Naive thymus-derived CD8-positive, alpha-beta T cell (primary cell): ENCODE results near the gene DRAXIN. TPM values are rescaled to one million over a fixed set of nuclear protein-coding genes. Genes with fewer than 3 reads are reported as not detected.
A peak's percentile ranks its signal among the peaks of the same experiment; 100 is the strongest.

Experiments
- ATAC-seq, 2 donors: fragments of 150-1000 bp; cut with Tn5 transposase in 1 of 2; sonication (Bioruptor Pico), chemical (Tn5 transposase) in 1 of 2; 1 replicate in 1 of 2; 2 replicates in 1 of 2; pipeline ENCODE4 v1.10.0; 2021; ENCODE audit warnings: mild to moderate bottlenecking in 2 of 2, moderate library complexity in 2 of 2
- POLR2A ChIA-PET: fragments of 350-600 bp; sonication (Branson Sonifier 250); formaldehyde crosslinking; loops from one replicate; lab custom pipeline; 2021; ENCODE audit warnings: antibody characterized with exemption; lab: Charles Lee
- DNase-seq, 10 donors: peaks; one replicate each; pipeline versions ENCODE4 v3.0.0 to v3.0.0-alpha.2; 2020 to 2022
- H3K27ac Mint-ChIP-seq, 10 donors: one replicate each; pipeline ENCODE4 v1.8.0; 2020 to 2022; ENCODE audit warnings: mild to moderate bottlenecking in 10 of 10, mixed read lengths in 10 of 10, moderate library complexity in 4 of 10, inconsistent platforms in 1 of 10
- H3K27me3 Mint-ChIP-seq, 5 donors: one replicate each; pipeline ENCODE4 v1.8.0; 2021 to 2022; ENCODE audit warnings: mixed read lengths in 5 of 5
- H3K36me3 Mint-ChIP-seq, 3 donors: one replicate each; pipeline ENCODE4 v1.8.0; 2020 to 2022; ENCODE audit warnings: mixed read lengths in 3 of 3, mild to moderate bottlenecking in 2 of 3, inconsistent platforms in 1 of 3
- H3K4me1 Mint-ChIP-seq, 4 donors: one replicate each; pipeline ENCODE4 v1.8.0; 2021 to 2022; ENCODE audit warnings: mixed read lengths in 4 of 4
- H3K4me3 Mint-ChIP-seq, 10 donors: one replicate each; pipeline ENCODE4 v1.8.0; 2020 to 2022; ENCODE audit warnings: mild to moderate bottlenecking in 10 of 10, mixed read lengths in 10 of 10, moderate library complexity in 6 of 10, inconsistent platforms in 1 of 10
- H3K9me3 Mint-ChIP-seq, 9 donors: one replicate each; pipeline ENCODE4 v1.8.0; 2020 to 2022; ENCODE audit warnings: mixed read lengths in 9 of 9, mild to moderate bottlenecking in 3 of 9, inconsistent platforms in 1 of 9, moderate library complexity in 1 of 9
- polyA plus RNA-seq, 3 donors: library from polyadenylated mRNA; unstranded; fragments of 300-500 nt; fragmentation: Illumina TruSeq; gene quantifications; one replicate each; pipeline ENCODE4 v1.2.3, GENCODE V29; 2021
- total RNA-seq, 8 experiments: library from RNA in 2 of 8; stranded (reverse) in 2 of 8; gene quantifications; one replicate each; pipeline ENCODE4 v1.2.3 and lab custom pipeline; 2021 to 2026

The DRAXIN gene
- total and polyA plus RNA-seq, 5 experiments from 2014 or later: 0.07 to 0.29 (median 0.22) TPM

- H3K27ac Mint-ChIP-seq: peak overlapping the region in 1 of 10 donors; percentile 36
- H3K36me3 Mint-ChIP-seq: peaks cover 0 to 28% (median 22%) of the 10 kb centered on the region in 3 donors
- no peak overlapping the region for H3K4me3 Mint-ChIP-seq
- POLR2A ChIA-PET: no interaction called here
- H3K27me3 Mint-ChIP-seq: no peaks in the 10 kb centered on the region
- H3K9me3 Mint-ChIP-seq: no peaks in the 10 kb centered on the region
- H3K4me1 Mint-ChIP-seq: peaks cover 25 to 35% (median 26%) of the 10 kb centered on the region in 4 donors
- no peak for DNase-seq
- no peak for ATAC-seq
These were observed 55.4 kb downstream of the DRAXIN start for GRCh38 chr1:11746795-11747487.

- H3K9me3 Mint-ChIP-seq: no peaks in the 10 kb centered on the region
- peaks cover 0 to 28% (median 22%) of the 10 kb centered on the region in 3 donors for H3K36me3 Mint-ChIP-seq
- peak overlapping the region in 6 of 10 donors; percentile 4 to 78 (median 60) for H3K27ac Mint-ChIP-seq
- ATAC-seq (no peak), DNase-seq (no peak)
- H3K4me1 Mint-ChIP-seq: peaks cover 15 to 24% (median 23%) of the 10 kb centered on the region in 4 donors
- POLR2A ChIA-PET: interaction anchor here (1.4 kb wide), 1 partner anchor 11 kb away, joined by 3 read pairs; no protein-coding TSS in a partner anchor
- no peaks in the 10 kb centered on the region for H3K27me3 Mint-ChIP-seq
- peak overlapping the region in 3 of 10 donors; percentile 27 to 49 (median 31) for H3K4me3 Mint-ChIP-seq
These were observed 57.0 kb downstream of the DRAXIN start for GRCh38 chr1:11748294-11749202.

- ATAC-seq (peak; percentile 36 to 65), DNase-seq (peak in 6 of 10 donors; percentile 24 to 58 (median 43))
- Mint-ChIP-seq H3K4me3 (peak overlapping the region in 3 of 10 donors; percentile 27 to 49 (median 31)), H3K36me3 (peaks cover 0 to 28% (median 21%) of the 10 kb centered on the region in 3 donors), H3K27ac (peak overlapping the region in 6 of 10 donors; percentile 4 to 78 (median 63)), H3K27me3 (no peaks in the 10 kb centered on the region), H3K9me3 (no peaks in the 10 kb centered on the region), H3K4me1 (peaks cover 15 to 27% (median 23%) of the 10 kb centered on the region in 4 donors)
- POLR2A ChIA-PET: interaction anchor here (1.4 kb wide), 1 partner anchor 12 kb away, joined by 3 read pairs; no protein-coding TSS in a partner anchor
These were observed 57.7 kb downstream of the DRAXIN start for GRCh38 chr1:11749203-11749689.

GRCh38 chr1:11749996-11750395, 58.5 kb downstream of the DRAXIN start:
- Mint-ChIP-seq H3K4me3 (no peak overlapping the region), H3K27ac (no peak overlapping the region), H3K9me3 (no peaks in the 10 kb centered on the region), H3K36me3 (peaks cover 0 to 28% (median 18%) of the 10 kb centered on the region in 3 donors), H3K4me1 (peaks cover 12 to 25% (median 22%) of the 10 kb centered on the region in 4 donors), H3K27me3 (no peaks in the 10 kb centered on the region)
- DNase-seq: no peak
- no peak for ATAC-seq
- POLR2A ChIA-PET: interaction anchor here (1.4 kb wide), 1 partner anchor 13 kb away, joined by 3 read pairs; no protein-coding TSS in a partner anchor

- DNase-seq (no peak), ATAC-seq (no peak)
- Mint-ChIP-seq H3K27ac (no peak overlapping the region), H3K9me3 (no peaks in the 10 kb centered on the region), H3K4me1 (peaks cover 8 to 21% (median 18%) of the 10 kb centered on the region in 4 donors), H3K36me3 (peaks cover 0 to 17% (median 11%) of the 10 kb centered on the region in 3 donors), H3K4me3 (no peak overlapping the region), H3K27me3 (no peaks in the 10 kb centered on the region)
- POLR2A ChIA-PET: no interaction called here
These were observed 59.6 kb downstream of the DRAXIN start for GRCh38 chr1:11751087-11751486.

GRCh38 chr1:11752359-11753088, 61.0 kb downstream of the DRAXIN start:
- Mint-ChIP-seq H3K9me3 (no peaks in the 10 kb centered on the region), H3K36me3 (peaks cover 0 to 5% (median 2%) of the 10 kb centered on the region in 3 donors), H3K27me3 (peaks cover 0 to 1% (median 0%) of the 10 kb centered on the region in 5 donors), H3K27ac (peak overlapping the region in 6 of 10 donors; percentile 18 to 86 (median 72)), H3K4me1 (peaks cover 6 to 18% (median 13%) of the 10 kb centered on the region in 4 donors), H3K4me3 (peak overlapping the region in 1 of 10 donors; percentile 33)
- POLR2A ChIA-PET: no interaction called here
- no peak for DNase-seq
- peak in 1 of 2 donors; percentile 38 for ATAC-seq

- Mint-ChIP-seq H3K36me3 (peaks cover 0 to 5% (median 2%) of the 10 kb centered on the region in 3 donors), H3K27me3 (peaks cover 0 to 1% (median 0%) of the 10 kb centered on the region in 5 donors), H3K27ac (peak overlapping the region in 5 of 10 donors; percentile 32 to 86 (median 41)), H3K9me3 (no peaks in the 10 kb centered on the region), H3K4me1 (peaks cover 6 to 18% (median 11%) of the 10 kb centered on the region in 4 donors), H3K4me3 (no peak overlapping the region)
- ATAC-seq (no peak), DNase-seq (no peak)
- POLR2A ChIA-PET: no interaction called here
These were observed 62.2 kb downstream of the DRAXIN start for GRCh38 chr1:11753555-11754208.

- Mint-ChIP-seq H3K9me3 (no peaks in the 10 kb centered on the region), H3K4me1 (peaks cover 0 to 16% (median 11%) of the 10 kb centered on the region in 4 donors), H3K27ac (no peak overlapping the region), H3K27me3 (peaks cover 2 to 10% (median 5%) of the 10 kb centered on the region in 5 donors), H3K36me3 (no peaks in the 10 kb centered on the region), H3K4me3 (no peak overlapping the region)
- ATAC-seq (no peak), DNase-seq (no peak)
- POLR2A ChIA-PET: no interaction called here
These were observed 65.5 kb downstream of the DRAXIN start for GRCh38 chr1:11757047-11757446.

GRCh38 chr1:11759791-11760190, 68.3 kb downstream of the DRAXIN start:
- Mint-ChIP-seq H3K27me3 (peaks cover 4 to 31% (median 20%) of the 10 kb centered on the region in 5 donors), H3K27ac (no peak overlapping the region), H3K4me3 (peak overlapping the region in 1 of 10 donors; percentile 7), H3K4me1 (peaks cover 0 to 17% (median 10%) of the 10 kb centered on the region in 4 donors), H3K9me3 (no peaks in the 10 kb centered on the region), H3K36me3 (no peaks in the 10 kb centered on the region)
- POLR2A ChIA-PET: no interaction called here
- ATAC-seq: no peak
- DNase-seq: no peak

GRCh38 chr1:11761285-11761684, 69.8 kb downstream of the DRAXIN start:
- Mint-ChIP-seq H3K4me3 (peak overlapping the region in 4 of 10 donors; percentile 1 to 69 (median 48)), H3K27ac (no peak overlapping the region)
- POLR2A ChIA-PET: no interaction called here

GRCh38 chr1:11761988-11762406, 70.5 kb downstream of the DRAXIN start, which contains the start of gene C1orf167:
Gene C1orf167 (plus strand): TSS chr1:11762193. CDS start chr1:11764401, 2,208 bp downstream.
- POLR2A ChIA-PET: no interaction called here
- Mint-ChIP-seq H3K4me3 (peak within 1 kb of the TSS in 8 of 10 donors; percentile 12 to 69 (median 30)), H3K27me3 (peaks cover 4 to 31% (median 24%) of the 10 kb centered on the region in 5 donors), H3K27ac (peak within 1 kb of the TSS in 3 of 10 donors; percentile 16 to 85 (median 78)), H3K36me3 (no peaks in the 10 kb centered on the region), H3K4me1 (peaks cover 0 to 17% (median 10%) of the 10 kb centered on the region in 4 donors), H3K9me3 (no peaks in the 10 kb centered on the region)
- ATAC-seq: peak; percentile 69 to 83
- peak in 5 of 10 donors; percentile 7 to 45 (median 31) for DNase-seq

More at GRCh38 chr1:11761285-11761684, 69.8 kb downstream of the DRAXIN start:
- no peak for ATAC-seq
- H3K27me3 Mint-ChIP-seq: peaks cover 4 to 31% (median 24%) of the 10 kb centered on the region in 5 donors
- no peaks in the 10 kb centered on the region for H3K36me3 Mint-ChIP-seq
- no peak for DNase-seq
- H3K4me1 Mint-ChIP-seq: peaks cover 0 to 17% (median 10%) of the 10 kb centered on the region in 4 donors
- no peaks in the 10 kb centered on the region for H3K9me3 Mint-ChIP-seq
